Activated CD4-positive, CD25-positive, alpha-beta regulatory T cell treated with anti-CD3 and anti-CD28 coated beads, Interleukin-2, amount 50 U/mL, for 72 hours (primary cell): ENCODE data around the gene CABP4.
A peak's percentile ranks its signal among the peaks of the same experiment; 100 is the strongest.
"Not testable (repeated sequence)": the region's sequence is repeated elsewhere in the genome, so short reads cannot be mapped to it uniquely, and the experiment has no call there.

ENCODE experiments used
- DNase-seq: peaks from one replicate; pipeline ENCODE4 v3.0.0; 2021

The CABP4 gene

GRCh38 chr11:67456068-67456705 lies 1.0 kb downstream of the CABP4 start:
- no peak for DNase-seq

DNA sequence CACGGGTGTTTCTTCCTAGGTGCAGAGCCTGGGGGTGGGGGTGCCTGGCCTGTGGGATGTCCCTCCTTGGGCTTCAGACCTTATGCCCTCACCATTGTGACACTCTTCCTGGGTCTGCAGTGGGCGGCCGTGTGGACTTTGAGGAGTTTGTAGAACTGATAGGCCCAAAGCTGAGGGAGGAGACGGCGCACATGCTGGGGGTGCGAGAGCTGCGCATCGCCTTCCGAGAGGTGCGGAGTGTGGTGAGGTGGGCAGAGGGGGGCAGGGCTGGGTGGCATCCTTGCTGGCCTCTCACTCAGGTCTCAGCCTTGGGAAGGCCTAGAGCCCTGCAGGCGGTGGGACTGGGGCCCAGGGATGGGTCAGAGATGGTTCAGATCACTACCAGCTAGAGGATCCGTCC lies 2.3 kb downstream of the CABP4 start:
- no peak for DNase-seq

DNA sequence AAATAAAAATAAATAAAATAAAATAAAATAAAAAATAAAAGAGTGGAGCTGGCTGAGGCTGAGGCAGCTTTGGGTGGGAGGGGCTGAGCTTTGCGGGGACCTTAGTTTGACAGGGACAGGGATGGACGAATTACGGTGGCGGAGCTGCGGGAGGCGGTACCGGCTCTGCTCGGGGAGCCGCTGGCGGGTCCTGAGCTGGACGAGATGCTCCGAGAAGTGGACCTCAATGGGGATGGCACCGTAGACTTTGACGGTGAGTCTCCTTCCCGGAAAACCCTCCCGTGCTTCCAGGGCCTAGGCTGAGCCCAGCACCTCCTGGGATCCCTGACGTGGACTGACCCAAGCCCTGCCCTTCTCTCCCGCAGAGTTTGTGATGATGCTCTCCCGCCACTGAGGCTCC lies 3.1 kb downstream of the CABP4 start:
- no peak for DNase-seq

DNA sequence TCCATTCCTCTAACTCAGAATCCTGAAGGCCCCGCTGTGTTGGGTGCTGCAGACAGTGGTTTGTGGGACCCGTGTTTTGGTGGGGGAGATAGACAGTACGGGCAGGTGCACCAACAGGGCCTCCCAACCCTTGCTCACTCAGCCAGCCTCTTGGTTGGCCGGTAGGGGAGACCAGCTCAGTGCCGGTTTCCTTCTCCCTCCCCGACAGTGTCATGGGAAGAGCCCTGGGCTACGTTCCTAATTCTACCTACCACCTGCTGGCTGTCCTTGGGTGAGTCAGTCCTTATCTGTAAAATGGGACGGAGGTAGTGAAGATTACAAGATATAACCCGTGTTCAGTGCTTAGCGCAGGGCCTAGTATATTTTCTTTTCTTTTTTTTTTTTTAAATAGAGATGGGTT lies 8.0 kb downstream of the CABP4 start:
- DNase-seq: no peak

GRCh38 chr11:67463680-67464410 lies 8.7 kb downstream of the CABP4 start:
- DNase-seq: no peak

- peak; percentile 92 for DNase-seq
Measured at GRCh38 chr11:67464411-67465188, 9.4 kb downstream of the CABP4 start.

DNA sequence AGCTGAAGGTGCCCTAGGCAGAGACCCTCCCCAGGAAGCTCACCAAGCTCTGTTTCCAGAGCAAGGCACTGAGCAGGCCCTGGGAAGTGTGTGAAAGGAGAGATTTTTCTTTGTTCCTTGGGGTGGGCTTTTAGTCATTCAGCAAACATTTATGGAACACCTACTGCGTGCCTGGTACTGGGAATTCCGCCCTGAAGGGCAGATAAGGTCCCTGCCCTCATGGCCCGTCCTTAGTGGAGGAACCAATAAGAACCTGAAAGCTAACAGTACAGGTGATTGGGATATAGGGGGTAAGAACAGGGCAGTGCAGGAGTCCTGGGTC lies 10.0 kb downstream of the CABP4 start:
- DNase-seq: no peak

DNA sequence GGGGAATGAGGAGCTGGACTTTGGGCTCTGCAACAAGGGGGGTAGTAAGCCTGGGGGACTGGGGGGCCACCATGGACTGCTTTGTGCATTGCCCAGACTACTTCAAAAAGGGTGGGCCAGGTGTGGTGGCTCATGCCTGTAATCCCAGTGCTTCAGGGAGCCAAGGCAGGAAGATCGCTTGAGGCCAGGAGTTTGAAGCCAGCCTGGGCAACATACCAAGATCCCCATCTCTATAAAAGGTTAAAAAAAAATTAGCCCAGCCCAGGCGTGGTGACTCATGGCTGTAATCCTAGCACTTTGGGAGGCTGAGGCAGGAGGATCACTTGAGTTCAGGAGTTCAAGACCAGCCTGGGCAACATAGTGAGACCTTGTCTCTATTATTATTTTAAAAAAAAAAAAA lies 10.4 kb downstream of the CABP4 start:
- not testable (repeated sequence) for DNase-seq

DNA sequence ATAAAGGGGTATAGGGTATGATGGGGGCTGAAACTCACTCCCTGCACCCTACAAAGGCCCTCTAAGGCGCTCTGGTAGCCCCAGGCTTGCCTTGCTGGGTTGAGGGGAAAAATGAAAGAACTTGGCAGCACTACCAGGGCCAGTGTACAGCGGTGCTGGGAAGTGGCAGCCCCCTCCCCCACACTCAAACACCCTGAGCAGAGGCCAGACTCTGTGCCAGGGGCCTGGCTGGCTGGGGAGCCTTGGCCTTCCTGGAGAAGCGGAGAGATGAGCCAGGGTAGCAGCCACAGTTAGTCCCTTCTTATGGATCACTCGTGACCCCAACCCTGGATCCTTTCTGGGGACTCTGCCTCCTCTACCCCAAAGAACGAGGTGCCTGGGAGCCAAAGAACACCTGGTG lies 11.2 kb downstream of the CABP4 start:
- no peak for DNase-seq

- no peak for DNase-seq
Measured at GRCh38 chr11:67466962-67467771, 12.0 kb downstream of the CABP4 start.

DNA sequence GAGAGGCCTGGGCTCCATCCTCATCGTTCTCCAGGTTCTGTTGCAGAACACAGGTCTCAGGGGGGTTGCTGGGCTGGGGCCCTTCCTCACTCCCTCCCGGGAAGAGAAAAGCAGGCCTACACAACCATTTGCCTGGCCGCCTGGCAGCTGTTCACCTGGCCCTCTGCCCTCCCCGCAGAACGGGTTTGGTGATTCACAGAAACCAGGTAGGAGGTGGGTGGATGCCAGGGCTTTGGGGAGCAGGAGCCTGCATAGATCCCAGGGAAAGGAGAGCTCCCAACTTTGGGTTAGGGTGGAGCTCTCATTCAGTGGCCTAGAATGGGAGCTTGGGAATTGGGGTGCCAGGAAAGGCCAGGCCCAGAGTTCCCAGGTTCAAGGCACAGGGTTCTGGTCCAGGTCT lies 12.9 kb downstream of the CABP4 start:
- no peak for DNase-seq

GRCh38 chr11:67468456-67468758 lies 13.3 kb downstream of the CABP4 start:
- no peak for DNase-seq

GRCh38 chr11:67468759-67469507 lies 13.8 kb downstream of the CABP4 start, which contains the start of gene TMEM134:
TMEM134 (minus strand) TSS chr11:67469251; CDS start chr11:67469192, 59 bp downstream.
- peak; percentile 93 for DNase-seq

DNA sequence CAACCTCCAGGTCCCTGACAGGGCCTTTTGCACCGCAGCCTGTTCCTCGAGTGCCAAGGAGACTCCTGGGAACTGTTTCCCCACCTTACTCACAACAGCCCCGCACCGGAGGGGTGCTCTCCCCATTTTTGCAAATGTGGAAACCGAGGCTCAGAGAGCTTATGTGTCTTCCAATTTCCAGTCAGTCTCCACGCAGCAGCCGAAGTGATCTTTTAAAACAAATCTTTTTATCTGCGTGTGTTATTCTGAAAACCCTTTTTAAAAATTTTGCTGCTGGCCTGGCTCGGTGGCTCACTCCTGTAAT lies 14.3 kb downstream of the CABP4 start:
- DNase-seq: no peak

GRCh38 chr11:67470337-67471002 lies 15.3 kb downstream of the CABP4 start:
- DNase-seq: no peak

DNA sequence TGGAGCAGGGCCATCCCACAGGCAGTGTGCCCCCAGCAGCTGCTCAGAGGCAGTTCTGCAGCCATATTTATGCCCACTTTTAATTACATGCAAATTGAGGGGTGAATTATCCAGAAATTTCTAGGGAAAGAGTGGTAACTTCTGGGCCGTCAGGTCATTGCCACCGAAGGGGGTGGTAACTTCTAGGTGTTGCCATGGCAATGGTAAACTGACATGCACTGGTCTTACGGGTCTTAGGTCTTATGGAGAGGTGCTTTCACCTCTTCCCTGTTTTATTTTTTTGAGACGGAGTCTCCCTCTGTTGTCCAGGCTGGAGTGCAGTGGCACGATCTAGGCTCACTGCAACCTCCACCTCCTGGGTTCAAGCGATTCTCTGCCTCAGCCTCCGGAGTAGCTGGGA lies 17.7 kb downstream of the CABP4 start:
- no peak for DNase-seq

GRCh38 chr11:67476692-67477091 lies 21.5 kb downstream of the CABP4 start:
- DNase-seq: not testable (repeated sequence)

GRCh38 chr11:67477344-67478050 lies 22.3 kb downstream of the CABP4 start:
- DNase-seq: not testable (repeated sequence)

GRCh38 chr11:67482275-67482826 lies 27.2 kb downstream of the CABP4 start:
- no peak for DNase-seq

DNA sequence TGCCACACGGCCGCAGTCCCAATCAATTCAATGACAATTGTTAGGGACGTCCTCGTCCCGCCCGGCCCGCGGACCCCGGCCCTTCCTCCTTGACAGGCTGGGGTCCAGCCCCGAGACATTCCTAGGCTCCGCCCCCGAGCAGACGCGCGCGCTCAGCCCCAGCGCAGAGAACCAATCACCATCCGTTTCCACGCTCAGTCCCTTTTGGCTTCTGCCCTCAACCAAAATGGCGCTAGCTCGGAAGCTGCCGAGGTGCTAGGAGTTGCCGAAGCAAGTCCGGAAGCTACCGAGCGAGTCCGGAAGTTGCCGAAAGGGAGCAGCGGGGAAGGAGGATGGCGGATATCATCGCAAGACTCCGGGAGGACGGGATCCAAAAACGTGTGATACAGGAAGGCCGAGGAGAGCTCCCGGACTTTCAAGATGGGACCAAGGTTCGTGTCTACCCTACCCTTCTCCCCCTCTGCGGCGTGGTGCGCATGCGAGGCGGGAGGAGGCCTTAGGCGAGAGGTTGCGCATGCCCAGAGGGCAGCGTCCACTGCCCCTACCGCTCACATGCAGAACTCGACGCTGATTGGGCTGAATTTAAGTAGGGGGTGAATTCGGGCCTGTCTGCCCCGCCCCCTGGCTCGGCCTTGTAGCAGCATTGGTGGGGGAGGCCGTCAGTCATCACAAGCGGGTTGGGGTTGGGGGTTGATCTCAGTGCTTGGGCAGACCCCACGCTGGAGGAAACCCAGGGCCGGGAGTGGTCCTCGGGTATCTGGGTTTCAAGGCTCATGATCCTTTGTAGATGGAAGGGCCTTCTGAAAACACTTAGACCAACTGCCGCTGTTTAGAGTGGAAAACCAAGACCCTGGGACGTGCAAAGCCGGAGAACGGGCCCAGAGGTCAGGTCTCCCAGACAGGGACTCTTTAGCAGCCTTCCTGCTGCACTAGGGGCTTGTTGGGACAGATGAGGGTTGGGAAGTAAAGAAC lies 28.0 kb downstream of the CABP4 start, which contains the start of gene AIP:
AIP (plus strand) TSS at position 200 of the 972 bp plus-strand sequence; CDS start at position 333, 133 bp downstream.
- DNase-seq: peak; percentile 97
